Measurements from ENCODE around the gene ANXA11. TPM values are rescaled to one million over a fixed set of nuclear protein-coding genes. Genes with fewer than 3 reads are reported as not detected.
A peak's percentile ranks its signal among the peaks of the same experiment; 100 is the strongest.
"Not testable (repeated sequence)": the region's sequence is repeated elsewhere in the genome, so short reads cannot be mapped to it uniquely, and the experiment has no call there.

The ANXA11 gene
- total RNA-seq, 1 donor from 2014 or later, result 390 TPM

- Histone ChIP-seq H3K27ac (replicated peaks) (no peak overlapping the region), H3K4me1 (peaks cover 39% of the 10 kb centered on the region), H3K4me3 (no peak overlapping the region), H3K9me3 (replicated peaks) (peaks cover 17% of the 10 kb centered on the region), H3K36me3 (peaks cover 50% of the 10 kb centered on the region), H3K27me3 (ENCODE audit: low read depth) (no peaks in the 10 kb centered on the region)
- intact Hi-C loops (cut with micrococcal nuclease), result no loop called here
- no peak for TF ChIP-seq CTCF (IDR thresholded peaks at IDR 0.05; ENCODE audit: borderline replicate concordance)
- DNase-seq, result no peak
Measured at GRCh38 chr10:80148166-80148805, 57.1 kb downstream of the ANXA11 start.

GRCh38 chr10:80146918-80147317 is 58.4 kb downstream of the ANXA11 start:
- intact Hi-C loops (cut with micrococcal nuclease), result no loop called here
- Histone ChIP-seq H3K27me3 (ENCODE audit: low read depth) (no peaks in the 10 kb centered on the region), H3K4me3 (no peak overlapping the region), H3K27ac (replicated peaks) (no peak overlapping the region), H3K9me3 (replicated peaks) (peaks cover 17% of the 10 kb centered on the region), H3K36me3 (peaks cover 36% of the 10 kb centered on the region), H3K4me1 (peaks cover 30% of the 10 kb centered on the region)
- no peak for DNase-seq
- TF ChIP-seq CTCF (IDR thresholded peaks at IDR 0.05; ENCODE audit: borderline replicate concordance), result no peak

- intact Hi-C loops (cut with micrococcal nuclease); DNase-seq; H3K27me3 ChIP-seq (ENCODE audit: low read depth); H3K4me3 ChIP-seq: not testable (repeated sequence)
- Histone ChIP-seq H3K36me3 (peaks cover 25% of the 10 kb centered on the region), H3K4me1 (peaks cover 30% of the 10 kb centered on the region), H3K27ac (replicated peaks) (peak overlapping the region; percentile 50), H3K9me3 (replicated peaks) (peaks cover 17% of the 10 kb centered on the region)
Measured at GRCh38 chr10:80145406-80146308, 59.7 kb downstream of the ANXA11 start.

GRCh38 chr10:80144696-80145131 is 60.6 kb downstream of the ANXA11 start:
- Histone ChIP-seq H3K36me3 (peaks cover 15% of the 10 kb centered on the region), H3K4me3 (peak overlapping the region; percentile 39), H3K27me3 (ENCODE audit: low read depth) (no peaks in the 10 kb centered on the region), H3K4me1 (peaks cover 32% of the 10 kb centered on the region), H3K9me3 (replicated peaks) (peaks cover 11% of the 10 kb centered on the region), H3K27ac (replicated peaks) (peak overlapping the region; percentile 48)
- no peak for DNase-seq
- no peak for TF ChIP-seq CTCF (IDR thresholded peaks at IDR 0.05; ENCODE audit: borderline replicate concordance)
- intact Hi-C loops (cut with micrococcal nuclease), result no loop called here

GRCh38 chr10:80144067-80144695 is 61.2 kb downstream of the ANXA11 start:
- Histone ChIP-seq H3K27me3 (ENCODE audit: low read depth) (no peaks in the 10 kb centered on the region), H3K36me3 (peaks cover 10% of the 10 kb centered on the region), H3K27ac (replicated peaks) (peak overlapping the region; percentile 48), H3K4me1 (peaks cover 32% of the 10 kb centered on the region), H3K9me3 (replicated peaks) (peaks cover 5% of the 10 kb centered on the region), H3K4me3 (peak overlapping the region; percentile 39)
- TF ChIP-seq CTCF (IDR thresholded peaks at IDR 0.05; ENCODE audit: borderline replicate concordance), result no peak
- no peak for DNase-seq
- intact Hi-C loops (cut with micrococcal nuclease), result no loop called here

Measured in left ventricle myocardium inferior (tissue), 1 donor.